Naive thymus-derived CD8-positive, alpha-beta T cell (primary cell): Measurements from ENCODE around the gene PARP2. TPM values are rescaled to one million over a fixed set of nuclear protein-coding genes. Genes with fewer than 3 reads are reported as not detected.
"Not testable (repeated sequence)": the region's sequence is repeated elsewhere in the genome, so short reads cannot be mapped to it uniquely, and the experiment has no call there.

ENCODE experiments used
- ATAC-seq, 2 donors: fragments of 150-1000 bp; cut with Tn5 transposase in 1 of 2; sonication (Bioruptor Pico), chemical (Tn5 transposase) in 1 of 2; 1 replicate in 1 of 2; 2 replicates in 1 of 2; pipeline ENCODE4 v1.10.0; 2021; ENCODE audit warnings: mild to moderate bottlenecking in 2 of 2, moderate library complexity in 2 of 2
- POLR2A ChIA-PET: fragments of 350-600 bp; sonication (Branson Sonifier 250); formaldehyde crosslinking; loops from one replicate; lab custom pipeline; 2021; ENCODE audit warnings: antibody characterized with exemption; lab: Charles Lee
- DNase-seq, 10 donors: peaks; one replicate each; pipeline versions ENCODE4 v3.0.0 to v3.0.0-alpha.2; 2020 to 2022
- H3K27ac Mint-ChIP-seq, 10 donors: one replicate each; pipeline ENCODE4 v1.8.0; 2020 to 2022; ENCODE audit warnings: mild to moderate bottlenecking in 10 of 10, mixed read lengths in 10 of 10, moderate library complexity in 4 of 10, inconsistent platforms in 1 of 10
- H3K27me3 Mint-ChIP-seq, 5 donors: one replicate each; pipeline ENCODE4 v1.8.0; 2021 to 2022; ENCODE audit warnings: mixed read lengths in 5 of 5
- H3K36me3 Mint-ChIP-seq, 3 donors: one replicate each; pipeline ENCODE4 v1.8.0; 2020 to 2022; ENCODE audit warnings: mixed read lengths in 3 of 3, mild to moderate bottlenecking in 2 of 3, inconsistent platforms in 1 of 3
- H3K4me1 Mint-ChIP-seq, 4 donors: one replicate each; pipeline ENCODE4 v1.8.0; 2021 to 2022; ENCODE audit warnings: mixed read lengths in 4 of 4
- H3K4me3 Mint-ChIP-seq, 10 donors: one replicate each; pipeline ENCODE4 v1.8.0; 2020 to 2022; ENCODE audit warnings: mild to moderate bottlenecking in 10 of 10, mixed read lengths in 10 of 10, moderate library complexity in 6 of 10, inconsistent platforms in 1 of 10
- H3K9me3 Mint-ChIP-seq, 9 donors: one replicate each; pipeline ENCODE4 v1.8.0; 2020 to 2022; ENCODE audit warnings: mixed read lengths in 9 of 9, mild to moderate bottlenecking in 3 of 9, inconsistent platforms in 1 of 9, moderate library complexity in 1 of 9
- polyA plus RNA-seq, 3 donors: library from polyadenylated mRNA; unstranded; fragments of 300-500 nt; fragmentation: Illumina TruSeq; gene quantifications; one replicate each; pipeline ENCODE4 v1.2.3, GENCODE V29; 2021
- total RNA-seq, 8 experiments: library from RNA in 2 of 8; stranded (reverse) in 2 of 8; gene quantifications; one replicate each; pipeline ENCODE4 v1.2.3 and lab custom pipeline; 2021 to 2026

The PARP2 gene
- total and polyA plus RNA-seq, 5 experiments from 2014 or later = 8.8 to 22.9 (median 13.6) TPM

DNA sequence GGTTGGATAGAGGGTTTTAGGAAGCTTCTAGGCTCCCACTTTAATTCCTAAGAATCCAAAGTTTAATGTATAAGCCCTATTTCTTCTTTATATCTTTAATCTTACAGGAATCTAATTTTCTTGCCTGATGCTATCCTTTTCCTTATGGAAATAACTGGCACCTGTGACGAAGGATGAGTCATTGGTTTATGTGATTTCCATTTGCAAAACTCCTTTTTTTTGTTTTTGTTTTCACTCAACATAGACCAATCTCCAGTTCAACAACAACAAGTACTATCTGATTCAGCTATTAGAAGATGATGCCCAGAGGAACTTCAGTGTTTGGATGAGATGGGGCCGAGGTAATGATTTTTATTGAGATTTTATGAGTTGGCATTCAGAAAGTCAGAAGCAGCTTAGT, 6.8 kb downstream of the PARP2 start:
- Mint-ChIP-seq H3K4me3 (no peak overlapping the region), H3K27ac (peak overlapping the region in 2 of 10 donors; percentile 56 to 71), H3K4me1 (peaks cover 0 to 6% (median 3%) of the 10 kb centered on the region in 4 donors), H3K9me3 (no peaks in the 10 kb centered on the region), H3K36me3 (peaks cover 0 to 85% (median 22%) of the 10 kb centered on the region in 3 donors), H3K27me3 (no peaks in the 10 kb centered on the region)
- no peak for ATAC-seq
- no peak for DNase-seq
- POLR2A ChIA-PET = no interaction called here

DNA sequence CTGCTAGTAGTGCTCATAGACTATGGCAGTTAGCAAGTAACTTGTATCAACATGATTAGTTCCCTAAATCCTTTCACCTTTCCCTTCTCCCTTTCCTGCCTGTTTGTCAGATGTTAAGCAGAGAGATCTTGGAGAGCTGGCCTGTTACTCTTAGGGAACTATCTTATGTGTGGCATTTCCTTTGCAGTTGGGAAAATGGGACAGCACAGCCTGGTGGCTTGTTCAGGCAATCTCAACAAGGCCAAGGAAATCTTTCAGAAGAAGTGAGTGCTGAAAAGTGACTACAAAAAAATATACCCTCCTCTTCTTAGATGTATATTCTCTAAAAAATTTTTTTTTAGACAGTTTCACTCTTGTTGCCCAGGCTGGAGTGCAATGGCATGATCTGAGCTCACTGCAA, 7.4 kb downstream of the PARP2 start:
- POLR2A ChIA-PET = no interaction called here
- no peak for ATAC-seq
- peak overlapping the region in 1 of 10 donors; percentile 71 for H3K27ac Mint-ChIP-seq
- peaks cover 0 to under 1% (median 0%) of the 10 kb centered on the region in 4 donors for H3K4me1 Mint-ChIP-seq
- H3K27me3 Mint-ChIP-seq = no peaks in the 10 kb centered on the region
- H3K36me3 Mint-ChIP-seq = peaks cover 0 to 83% (median 22%) of the 10 kb centered on the region in 3 donors
- H3K9me3 Mint-ChIP-seq = no peaks in the 10 kb centered on the region
- no peak for DNase-seq
- no peak overlapping the region for H3K4me3 Mint-ChIP-seq

- no peak overlapping the region for H3K4me3 Mint-ChIP-seq
- no peaks in the 10 kb centered on the region for H3K27me3 Mint-ChIP-seq
- H3K36me3 Mint-ChIP-seq = peaks cover 0 to 82% (median 15%) of the 10 kb centered on the region in 3 donors
- DNase-seq (no peak), ATAC-seq (no peak)
- H3K27ac Mint-ChIP-seq = peak overlapping the region in 4 of 10 donors; percentile 5 to 88 (median 21)
- H3K4me1 Mint-ChIP-seq = peaks cover 0 to 10% (median under 1%) of the 10 kb centered on the region in 4 donors
- POLR2A ChIA-PET = interaction anchor here (0.6 to 1.3 kb wide), 2 partner anchors 10 to 14 kb away, joined by 3 read pairs; no protein-coding TSS in a partner anchor
- no peaks in the 10 kb centered on the region for H3K9me3 Mint-ChIP-seq
These were observed 13.0 kb downstream of the PARP2 start for GRCh38 chr14:20356422-20356821.

GRCh38 chr14:20358474-20358873, 15.0 kb downstream of the PARP2 start:
- Mint-ChIP-seq H3K27ac (peak overlapping the region in 6 of 10 donors; percentile 11 to 77 (median 60)), H3K4me1 (peaks cover 0 to 10% (median under 1%) of the 10 kb centered on the region in 4 donors), H3K36me3 (peaks cover 0 to 71% (median 14%) of the 10 kb centered on the region in 3 donors)
- DNase-seq, ATAC-seq, H3K9me3 Mint-ChIP-seq, POLR2A ChIA-PET, H3K27me3 Mint-ChIP-seq, H3K4me3 Mint-ChIP-seq: not testable (repeated sequence)

GRCh38 chr14:20365928-20366327, 22.5 kb downstream of the PARP2 start:
- H3K27me3 Mint-ChIP-seq = no peaks in the 10 kb centered on the region
- peaks cover 0 to 71% (median 17%) of the 10 kb centered on the region in 3 donors for H3K36me3 Mint-ChIP-seq
- no peaks in the 10 kb centered on the region for H3K4me1 Mint-ChIP-seq
- no peak for DNase-seq
- POLR2A ChIA-PET = no interaction called here
- H3K27ac Mint-ChIP-seq = peak overlapping the region in 3 of 10 donors; percentile 18 to 41 (median 29)
- no peak for ATAC-seq
- no peaks in the 10 kb centered on the region for H3K9me3 Mint-ChIP-seq
- H3K4me3 Mint-ChIP-seq = no peak overlapping the region

- no peak for DNase-seq
- POLR2A ChIA-PET = no interaction called here
- peaks cover 6 to 98% (median 31%) of the 10 kb centered on the region in 3 donors for H3K36me3 Mint-ChIP-seq
- H3K4me1 Mint-ChIP-seq = peaks cover 0 to 5% (median under 1%) of the 10 kb centered on the region in 4 donors
- H3K27ac Mint-ChIP-seq = no peak overlapping the region
- H3K9me3 Mint-ChIP-seq = no peaks in the 10 kb centered on the region
- ATAC-seq = no peak
- no peak overlapping the region for H3K4me3 Mint-ChIP-seq
- no peaks in the 10 kb centered on the region for H3K27me3 Mint-ChIP-seq
These were observed 29.4 kb downstream of the PARP2 start for GRCh38 chr14:20372796-20373195.

DNA sequence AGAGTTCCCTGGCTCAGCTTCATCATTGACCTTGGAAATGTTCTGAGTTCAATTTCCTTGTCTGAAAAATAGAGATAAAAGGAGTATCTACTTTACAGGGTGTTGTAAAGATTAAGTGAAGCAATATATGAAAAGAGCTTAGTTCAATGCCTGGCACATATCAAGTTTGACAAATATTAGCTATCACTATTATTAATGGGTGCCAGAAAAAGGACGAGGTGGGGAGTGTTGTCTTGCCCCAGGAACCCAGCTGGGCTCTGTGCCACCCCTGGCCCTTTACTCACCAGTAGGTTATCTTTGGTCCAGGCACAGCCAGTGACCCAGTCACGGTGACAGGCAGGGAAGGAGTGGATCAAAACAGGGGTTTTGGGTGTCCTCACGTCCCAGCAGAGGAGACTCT, 32.0 kb downstream of the PARP2 start:
- H3K36me3 Mint-ChIP-seq = peaks cover 6 to 94% (median 22%) of the 10 kb centered on the region in 3 donors
- ATAC-seq (no peak), DNase-seq (no peak)
- H3K4me1 Mint-ChIP-seq = peaks cover 0 to 5% (median under 1%) of the 10 kb centered on the region in 4 donors
- no peaks in the 10 kb centered on the region for H3K27me3 Mint-ChIP-seq
- H3K9me3 Mint-ChIP-seq = no peaks in the 10 kb centered on the region
- H3K4me3 Mint-ChIP-seq = no peak overlapping the region
- H3K27ac Mint-ChIP-seq = peak overlapping the region in 5 of 10 donors; percentile 32 to 68 (median 63)
- POLR2A ChIA-PET = interaction anchor here (0.7 kb wide), 1 partner anchor 9 kb away, joined by 4 read pairs; no protein-coding TSS in a partner anchor

DNA sequence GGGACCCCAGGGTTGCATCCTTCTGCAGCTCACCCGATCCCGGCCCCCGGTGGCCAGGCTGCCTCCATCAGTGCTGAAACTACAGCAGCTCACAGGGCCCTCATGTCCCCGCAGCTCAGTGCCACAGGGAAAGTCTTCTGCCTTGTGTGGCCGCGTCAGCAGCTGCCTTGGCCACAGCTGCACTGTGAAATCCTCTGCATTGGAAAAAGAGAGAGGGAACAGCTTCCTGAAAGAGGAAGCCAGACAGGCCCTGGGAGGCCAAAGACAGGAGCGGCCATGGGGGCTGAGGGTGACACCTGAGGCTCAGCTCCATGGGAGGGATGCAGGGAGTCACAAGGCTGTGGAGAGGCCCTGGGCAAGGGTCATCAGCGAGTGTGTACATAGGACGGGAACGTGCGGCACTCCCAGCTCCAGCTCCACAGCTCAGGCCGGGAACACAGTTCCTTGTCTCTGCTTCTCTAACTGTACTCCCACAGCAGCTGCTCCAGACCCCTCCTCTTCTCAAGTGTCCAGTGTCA, 32.7 kb downstream of the PARP2 start:
- POLR2A ChIA-PET = interaction anchor here (0.8 kb wide), 1 partner anchor 34 kb away, joined by 6 read pairs; no protein-coding TSS in a partner anchor
- Mint-ChIP-seq H3K4me3 (no peak overlapping the region), H3K27ac (peak overlapping the region in 2 of 10 donors; percentile 37 to 61), H3K9me3 (no peaks in the 10 kb centered on the region), H3K36me3 (peaks cover 6 to 94% (median 25%) of the 10 kb centered on the region in 3 donors), H3K27me3 (no peaks in the 10 kb centered on the region), H3K4me1 (peaks cover 0 to 5% (median 2%) of the 10 kb centered on the region in 4 donors)
- no peak for ATAC-seq
- no peak for DNase-seq

- H3K9me3 Mint-ChIP-seq = no peaks in the 10 kb centered on the region
- H3K27me3 Mint-ChIP-seq = no peaks in the 10 kb centered on the region
- peaks cover 0 to 93% (median 20%) of the 10 kb centered on the region in 3 donors for H3K36me3 Mint-ChIP-seq
- ATAC-seq = no peak
- POLR2A ChIA-PET = interaction anchor here (0.5 kb wide), 1 partner anchor 21 kb away, joined by 4 read pairs; no protein-coding TSS in a partner anchor
- peak overlapping the region in 1 of 10 donors; percentile 73 for H3K27ac Mint-ChIP-seq
- DNase-seq = no peak
- peaks cover 0 to 5% (median 2%) of the 10 kb centered on the region in 4 donors for H3K4me1 Mint-ChIP-seq
- no peak overlapping the region for H3K4me3 Mint-ChIP-seq
These were observed 33.7 kb downstream of the PARP2 start for GRCh38 chr14:20377171-20377570.

GRCh38 chr14:20379743-20380142, 36.3 kb downstream of the PARP2 start:
- Mint-ChIP-seq H3K9me3 (no peaks in the 10 kb centered on the region), H3K27ac (peak overlapping the region in 1 of 10 donors; percentile 83), H3K4me3 (no peak overlapping the region), H3K36me3 (peaks cover 0 to 94% (median 25%) of the 10 kb centered on the region in 3 donors), H3K4me1 (peaks cover 0 to 6% (median 0%) of the 10 kb centered on the region in 4 donors), H3K27me3 (no peaks in the 10 kb centered on the region)
- POLR2A ChIA-PET = no interaction called here
- no peak for DNase-seq
- no peak for ATAC-seq

DNA sequence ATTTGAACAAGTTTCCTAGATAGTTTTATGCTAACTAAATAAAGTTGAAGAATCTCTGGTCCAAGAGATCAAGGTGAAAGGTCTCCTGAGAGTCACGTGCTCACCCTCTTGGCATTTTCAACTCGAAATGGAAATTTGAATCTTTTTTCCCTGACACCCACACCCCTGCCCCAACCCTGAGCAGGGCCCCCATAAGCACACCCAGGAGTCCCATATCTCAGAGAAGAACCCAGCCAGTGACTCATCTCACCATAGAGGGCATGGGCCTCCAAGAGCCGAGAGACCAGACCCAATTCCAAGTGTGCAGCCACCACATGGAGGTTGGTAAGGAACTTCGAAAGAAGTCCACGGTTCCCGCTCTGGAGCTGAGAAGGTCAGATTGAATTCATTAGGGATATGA, 37.2 kb downstream of the PARP2 start:
- peaks cover 0 to 93% (median 26%) of the 10 kb centered on the region in 3 donors for H3K36me3 Mint-ChIP-seq
- no peak for ATAC-seq
- no peak overlapping the region for H3K4me3 Mint-ChIP-seq
- POLR2A ChIA-PET = no interaction called here
- H3K9me3 Mint-ChIP-seq = no peaks in the 10 kb centered on the region
- H3K4me1 Mint-ChIP-seq = peaks cover 0 to 5% (median 0%) of the 10 kb centered on the region in 4 donors
- peak overlapping the region in 1 of 10 donors; percentile 27 for H3K27ac Mint-ChIP-seq
- no peaks in the 10 kb centered on the region for H3K27me3 Mint-ChIP-seq
- DNase-seq = no peak

DNA sequence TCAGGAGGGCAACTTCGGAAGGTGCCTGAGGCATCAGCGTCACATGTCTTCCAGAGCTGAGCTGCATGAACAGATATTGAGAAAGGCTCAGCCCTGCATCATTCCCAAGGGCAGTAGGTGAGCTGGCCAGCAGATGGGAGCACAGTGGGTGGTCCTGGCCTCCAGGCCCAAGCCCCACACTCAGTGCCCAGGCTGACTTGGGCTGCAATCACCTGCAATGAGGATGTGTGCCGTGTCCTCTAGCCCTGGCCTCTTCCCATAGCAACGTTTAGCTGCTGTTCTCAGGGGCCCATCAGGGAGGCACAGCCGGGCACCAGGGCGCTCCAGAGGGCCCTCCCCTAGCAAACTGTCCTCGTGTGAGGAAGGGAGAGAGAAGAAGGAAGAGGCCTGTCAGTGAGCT, 37.9 kb downstream of the PARP2 start:
- H3K27ac Mint-ChIP-seq = peak overlapping the region in 1 of 10 donors; percentile 14
- no peak for ATAC-seq
- H3K4me1 Mint-ChIP-seq = peaks cover 0 to 4% (median 0%) of the 10 kb centered on the region in 4 donors
- H3K36me3 Mint-ChIP-seq = peaks cover 0 to 93% (median 26%) of the 10 kb centered on the region in 3 donors
- H3K27me3 Mint-ChIP-seq = no peaks in the 10 kb centered on the region
- no peak overlapping the region for H3K4me3 Mint-ChIP-seq
- POLR2A ChIA-PET = no interaction called here
- DNase-seq = no peak
- H3K9me3 Mint-ChIP-seq = no peaks in the 10 kb centered on the region

GRCh38 chr14:20382526-20382925, 39.1 kb downstream of the PARP2 start:
- ATAC-seq (no peak), DNase-seq (no peak)
- H3K27me3 Mint-ChIP-seq = no peaks in the 10 kb centered on the region
- peaks cover 0 to 4% (median 0%) of the 10 kb centered on the region in 4 donors for H3K4me1 Mint-ChIP-seq
- no peak overlapping the region for H3K4me3 Mint-ChIP-seq
- H3K9me3 Mint-ChIP-seq = no peaks in the 10 kb centered on the region
- H3K36me3 Mint-ChIP-seq = peaks cover 0 to 92% (median 25%) of the 10 kb centered on the region in 3 donors
- POLR2A ChIA-PET = no interaction called here
- H3K27ac Mint-ChIP-seq = peak overlapping the region in 2 of 10 donors; percentile 65 to 77
